K562 (cell line): ENCODE results near the gene UBE3D. TPM values are rescaled to one million over a fixed set of nuclear protein-coding genes. Genes with fewer than 3 reads are reported as not detected.

Experiments used
- ATAC-seq: fragments of 200-7000 bp; cut with Tn5 transposase; 3 replicates; pipeline ENCODE4 v1.9.1; 2020; ENCODE audit warnings: moderate library complexity
- BruUV-seq: library from RNA; stranded (reverse); fragments of 400-500 nt; replicated peaks from 2 replicates; lab custom pipeline; 2021; lab: Mats Ljungman, UMichigan
- CTCF ChIA-PET: fragments of 300-600 bp; formaldehyde crosslinking; extraction: SDS; loops from one replicate; lab custom pipeline; 2021; ENCODE audit warnings: low intra/inter-chr PET ratio; lab: Yijun Ruan, JAX
- POLR2A ChIA-PET: fragments of 300-600, 350-650 bp; sonication (Branson Sonifier 250); formaldehyde crosslinking; extraction: SDS; loops from one replicate; lab custom pipeline; 2021; ENCODE audit warnings: antibody characterized with exemption, inconsistent platforms; lab: Yijun Ruan, JAX
- DNase-seq, 4 experiments: peaks; one replicate each; pipeline versions ENCODE4 v3.0.0 to v3.0.0-alpha.2; 2011 to 2018; ENCODE audit warnings: low spot score in 3 of 4, mixed read lengths in 3 of 4; ENCODE audit errors: extremely low read depth in 1 of 4
- FAIRE-seq: peaks from 2 replicates; lab custom pipeline; 2011; peaks lifted over from hg19 to GRCh38; lab: Jason Lieb, UNC
- H2AFZ ChIP-seq: 2 replicates; pipeline ENCODE4 v1.6.0; 2011; ENCODE audit warnings: low read depth, low read length, control low read depth, inconsistent platforms
- H3K27ac ChIP-seq: fragments of 200-600 bp; 3 replicates; pipeline ENCODE4 v1.8.0; 2011; ENCODE audit warnings: low read depth, mild to moderate bottlenecking, control low read depth, inconsistent platforms, low read length, moderate library complexity, mixed read lengths; ENCODE audit errors: extremely low read depth
- H3K27me3 ChIP-seq, 2 experiments: fragments of 300-600 bp in 1 of 2; 2 replicates in 1 of 2; 3 replicates in 1 of 2; pipeline versions ENCODE4 v1.6.0 to v1.8.0; 2011; ENCODE audit warnings: inconsistent platforms in 2 of 2, low read length in 2 of 2, mild to moderate bottlenecking in 1 of 2, mixed read lengths in 1 of 2, moderate library complexity in 1 of 2; ENCODE audit not compliant: control insufficient read depth in 2 of 2, insufficient read depth in 2 of 2
- H3K36me3 ChIP-seq: fragments of 300-600 bp; 3 replicates; pipeline ENCODE4 v1.8.0; 2011; ENCODE audit warnings: mild to moderate bottlenecking, low read length, inconsistent platforms; ENCODE audit not compliant: control insufficient read depth, insufficient read depth
- H3K4me1 ChIP-seq, 2 experiments: fragments of 200-600 bp in 1 of 2; replicated peaks in 1 of 2; 2 replicates in 1 of 2; 3 replicates in 1 of 2; pipeline versions ENCODE4 v1.5.1 to v1.8.0; 2011; ENCODE audit warnings: inconsistent platforms in 2 of 2, low read length in 2 of 2, mild to moderate bottlenecking in 1 of 2, mixed read lengths in 1 of 2, moderate library complexity in 1 of 2; ENCODE audit not compliant: control insufficient read depth in 2 of 2, insufficient read depth in 2 of 2
- H3K4me2 ChIP-seq: 2 replicates; pipeline ENCODE4 v1.6.1; 2011; ENCODE audit warnings: low read length, control low read depth, inconsistent platforms, mixed read lengths; ENCODE audit not compliant: insufficient read depth
- H3K4me3 ChIP-seq: fragments of 200-600 bp; sonication (generic), shearing (Covaris generic); 2 replicates; pipeline ENCODE4 v1.5.1; 2016; ENCODE audit warnings: control low read depth, inconsistent platforms
- H3K79me2 ChIP-seq: fragments of 200-600 bp; 3 replicates; pipeline ENCODE4 v1.8.0; 2011; ENCODE audit warnings: low read length, inconsistent platforms; ENCODE audit not compliant: control insufficient read depth, insufficient read depth
- H3K9ac ChIP-seq, 2 experiments: 2 replicates each; pipeline versions ENCODE4 v1.6.0 to v1.6.1; 2011; ENCODE audit warnings: low read depth in 2 of 2, low read length in 2 of 2, control low read depth in 1 of 2, inconsistent platforms in 1 of 2, mild to moderate bottlenecking in 1 of 2, mixed read lengths in 1 of 2; ENCODE audit not compliant: insufficient read depth in 1 of 2
- H3K9me1 ChIP-seq: one replicate; pipeline ENCODE4 v1.6.0; 2011; ENCODE audit warnings: inconsistent platforms, mild to moderate bottlenecking, low read length, moderate library complexity; ENCODE audit not compliant: control insufficient read depth, insufficient read depth
- H3K9me3 ChIP-seq: replicated peaks from 2 replicates; pipeline ENCODE4 v1.5.1; 2011; ENCODE audit warnings: low read depth, low read length, inconsistent platforms; ENCODE audit not compliant: control insufficient read depth, insufficient read depth
- H4K20me1 ChIP-seq: replicated peaks from 2 replicates; pipeline ENCODE4 v1.6.1; 2011; ENCODE audit warnings: low read length, inconsistent platforms, mixed read lengths; ENCODE audit not compliant: control insufficient read depth, insufficient read depth
- CEBPG ChIP-seq, 3 experiments: fragments of 200-800 bp in 1 of 3; sonication (Bioruptor generic) in 1 of 3; sonication (generic) in 1 of 3; formaldehyde crosslinking in 1 of 3; IDR thresholded peaks in 2 of 3; conservative IDR thresholded peaks in 1 of 3; 2 replicates each; pipeline versions ENCODE4 v1.6.1 to v1.8.0; 2016 to 2022; ENCODE audit warnings: missing compliant biosample characterization in 2 of 3, missing genetic modification characterization in 2 of 3, mild to moderate bottlenecking in 1 of 3, missing genetic modification reagents in 1 of 3
- ZBTB2 ChIP-seq: fragments of 450-650 bp; IDR thresholded peaks from 2 replicates; pipeline ENCODE4 v1.6.1; 2016; ENCODE audit warnings: antibody characterized with exemption
- in situ Hi-C: fragments of 300-500 bp; cut with MboI; formaldehyde crosslinking; loops from 4 replicates; pipeline ENCODE4 v1.15.0; 2018; ENCODE audit warnings: inconsistent platforms, mixed read lengths
- intact Hi-C: fragments of 100-400 bp; cut with micrococcal nuclease; formaldehyde crosslinking; loops from 2 replicates; pipeline ENCODE4 v1.14.2; 2022
- polyA plus RNA-seq, 8 experiments: library from polyadenylated mRNA; depleted of rRNA in 4 of 8; stranded (reverse) in 5 of 8; unstranded in 3 of 8; fragments of >200 nt; fragmentation: Nextera tagmentation in 2 of 8; fragmentation: Illumina TruSeq in 1 of 8; extraction: Ambion mirVana in 2 of 8; extraction: Trizol in 1 of 8; gene quantifications; 2 replicates each; pipeline versions ENCODE4 v1.2.1 to v1.2.3, GENCODE V29; 2011 to 2014; ENCODE audit warnings: inconsistent platforms in 1 of 8, missing spikeins in 1 of 8
- total RNA-seq, 7 experiments: library from RNA; depleted of rRNA in 6 of 7; stranded (reverse); fragments of >200 nt in 6 of 7; fragmentation: Illumina TruSeq in 2 of 7; extraction: Trizol in 2 of 7; gene quantifications; 2 replicates each; pipeline versions ENCODE4 v1.2.1 to v1.2.3, GENCODE V29; 2011 to 2021; ENCODE audit warnings: low replicate concordance in 1 of 7

Gene UBE3D
- total and polyA plus RNA-seq, 9 of the 15 experiments (the other 6 are each of a cell fraction or from before 2014, with no cell fraction given), result 9.4 to 17.6 (median 11.9) TPM

DNA sequence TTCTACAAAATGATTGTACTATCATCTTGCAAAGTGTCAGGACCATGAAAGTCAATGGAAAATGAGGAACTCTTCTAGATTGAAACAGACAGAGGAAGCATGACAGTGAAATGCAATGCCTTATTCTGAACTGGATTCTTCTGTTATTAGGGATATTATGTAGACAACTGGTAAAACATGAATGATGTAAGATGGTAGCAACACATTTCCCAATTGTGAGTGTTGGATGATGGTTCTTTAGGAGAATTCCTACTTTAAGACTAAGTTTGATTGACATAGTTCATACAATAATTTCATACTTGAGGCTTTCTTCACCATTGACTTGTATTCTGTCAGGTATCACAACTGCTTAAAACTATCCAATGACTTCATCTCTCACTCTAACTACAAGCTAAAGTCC lies 4.5 kb downstream of the UBE3D start:
- no TSS peak for BruUV-seq
- POLR2A ChIA-PET, result no interaction called here
- H3K4me3 ChIP-seq, result no peak overlapping the region
- H4K20me1 ChIP-seq, result no peaks in the 10 kb centered on the region
- no peak overlapping the region; the same call in 2 of the 3 replicates for H3K27ac ChIP-seq
- intact Hi-C loops, result loop anchor here (10.0 kb wide), 1 partner anchor 354 kb away; no protein-coding TSS in a partner anchor
- H3K9me1 ChIP-seq, result no peaks in the 10 kb centered on the region
- TF ChIP-seq CEBPG (CRISPR knock-in tag; IDR thresholded peaks at IDR 0.05), result no peak
- peak in 1 of 2 experiments; percentile 84; a peak in 2 of 4 replicates for TF ChIP-seq CEBPG (tag; conservative IDR thresholded peaks at IDR 0.05 in 1 of 2, IDR thresholded peaks at IDR 0.05 in 1 of 2)
- no peak for TF ChIP-seq ZBTB2
- TF ChIP-seq, all 486 proteins: peak for 1
- ATAC-seq, result no peak
- Histone ChIP-seq H3K4me2 (no peak overlapping the region), H3K9me3 (no peaks in the 10 kb centered on the region), H3K4me1 (peaks cover 4 to 9% of the 10 kb centered on the region in 2 experiments; a peak in 2 of 5 replicates), H3K27me3 (no peaks in the 10 kb centered on the region), H2AFZ (no peak overlapping the region), H3K79me2 (peaks cover 20% of the 10 kb centered on the region), H3K36me3 (peaks cover 27% of the 10 kb centered on the region), H3K9ac (no peak overlapping the region)
- no peak for DNase-seq
- no peak for FAIRE-seq
- in situ Hi-C loops, result loop anchor here (25.0 kb wide), 1 partner anchor 474 kb away; no protein-coding TSS in a partner anchor
- CTCF ChIA-PET, result interaction anchor here (0.7 kb wide), 1 partner anchor 154 kb away, joined by 4 read pairs; no protein-coding TSS in a partner anchor
